ENCODE measurements around the gene AVPR2.

The AVPR2 gene

DNA sequence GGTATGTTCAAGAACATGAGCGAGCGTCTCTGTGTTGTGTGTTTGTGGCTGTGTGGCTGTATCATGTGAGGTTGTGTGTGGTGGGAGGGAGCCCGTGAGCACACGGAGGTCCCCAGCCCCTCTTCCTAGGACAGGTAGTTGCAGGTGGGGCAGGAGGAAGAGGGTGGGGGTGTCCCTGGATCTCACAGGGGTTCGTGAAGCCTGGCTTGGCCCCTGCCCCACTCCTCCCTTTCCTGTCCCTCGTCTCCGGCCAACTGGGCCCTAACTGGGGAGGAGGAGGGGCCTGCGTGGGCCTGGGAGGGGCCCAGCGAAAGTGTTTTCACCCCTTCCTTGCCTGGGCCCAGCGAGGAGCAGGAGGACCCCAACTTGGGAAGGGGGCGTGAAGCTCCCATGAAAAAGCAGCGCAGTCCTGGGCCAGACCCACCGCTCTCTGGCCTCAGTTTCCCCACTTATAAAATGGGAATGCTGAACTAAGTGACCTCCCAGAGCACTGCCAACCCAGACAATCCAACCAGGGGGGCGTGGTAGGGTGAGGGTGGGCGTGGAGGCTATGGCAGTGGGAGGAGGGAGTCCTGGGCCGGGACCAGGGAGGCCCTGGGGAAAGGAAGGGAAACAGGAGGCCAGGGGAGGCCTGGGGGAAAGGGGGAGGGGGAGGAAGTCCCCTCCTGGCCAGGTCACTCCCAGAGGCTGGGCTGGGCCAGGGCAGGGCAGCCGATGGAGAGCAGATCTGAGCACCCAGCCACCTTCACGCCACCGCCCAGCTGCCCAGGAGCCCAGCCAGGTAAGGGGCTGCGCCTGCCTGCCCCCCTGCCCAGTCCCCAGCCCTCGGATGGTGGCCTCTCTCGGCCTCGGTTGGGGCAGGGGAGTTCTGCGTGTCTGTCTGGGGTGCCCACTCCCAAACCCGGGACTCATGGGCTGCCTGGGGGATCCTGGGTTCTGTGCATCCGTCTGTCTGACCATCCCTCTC is at the start of gene AVPR2:
TSS of gene AVPR2 (plus strand) at position 683 of the 967 bp plus-strand sequence. CDS start 473 bp downstream, outside the sequence.
- TF ChIP-seq, protein P1, sequence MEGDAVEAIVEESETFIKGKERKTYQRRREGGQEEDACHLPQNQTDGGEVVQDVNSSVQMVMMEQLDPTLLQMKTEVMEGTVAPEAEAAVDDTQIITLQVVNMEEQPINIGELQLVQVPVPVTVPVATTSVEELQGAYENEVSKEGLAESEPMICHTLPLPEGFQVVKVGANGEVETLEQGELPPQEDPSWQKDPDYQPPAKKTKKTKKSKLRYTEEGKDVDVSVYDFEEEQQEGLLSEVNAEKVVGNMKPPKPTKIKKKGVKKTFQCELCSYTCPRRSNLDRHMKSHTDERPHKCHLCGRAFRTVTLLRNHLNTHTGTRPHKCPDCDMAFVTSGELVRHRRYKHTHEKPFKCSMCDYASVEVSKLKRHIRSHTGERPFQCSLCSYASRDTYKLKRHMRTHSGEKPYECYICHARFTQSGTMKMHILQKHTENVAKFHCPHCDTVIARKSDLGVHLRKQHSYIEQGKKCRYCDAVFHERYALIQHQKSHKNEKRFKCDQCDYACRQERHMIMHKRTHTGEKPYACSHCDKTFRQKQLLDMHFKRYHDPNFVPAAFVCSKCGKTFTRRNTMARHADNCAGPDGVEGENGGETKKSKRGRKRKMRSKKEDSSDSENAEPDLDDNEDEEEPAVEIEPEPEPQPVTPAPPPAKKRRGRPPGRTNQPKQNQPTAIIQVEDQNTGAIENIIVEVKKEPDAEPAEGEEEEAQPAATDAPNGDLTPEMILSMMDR (conservative IDR thresholded peaks at IDR 0.05; ENCODE audit: low read depth, low read length), result no peak
- no peak within 1 kb of the TSS for H3K4me3 ChIP-seq (ENCODE audit: low read length)
- DNase-seq (ENCODE audit: low read depth), result no peak

DNA sequence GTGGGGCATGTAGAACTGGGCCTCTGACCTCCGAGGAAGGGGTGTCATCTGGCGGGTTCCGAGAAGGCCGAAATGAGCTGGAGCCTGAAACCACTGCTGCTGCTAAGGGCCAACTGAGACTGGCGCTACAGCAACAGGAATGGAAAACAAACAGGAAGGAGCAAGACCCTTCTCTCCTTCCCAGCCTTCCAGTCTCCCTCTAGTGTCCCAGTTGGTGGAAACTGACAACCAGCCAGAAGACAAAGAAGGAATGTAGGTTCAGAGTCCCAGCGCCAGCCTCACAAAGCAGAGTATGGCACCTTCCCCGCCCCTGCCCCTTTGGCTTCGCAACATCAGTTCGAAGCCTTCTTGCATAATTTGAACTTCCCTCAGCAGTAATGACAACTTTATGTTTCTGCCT is 49.8 kb upstream of the AVPR2 start:
- H3K4me3 ChIP-seq (ENCODE audit: low read length), result no peak overlapping the region
- DNase-seq (ENCODE audit: low read depth), result no peak
- TF ChIP-seq, protein P1 (conservative IDR thresholded peaks at IDR 0.05; ENCODE audit: low read depth, low read length), result no peak

DNA sequence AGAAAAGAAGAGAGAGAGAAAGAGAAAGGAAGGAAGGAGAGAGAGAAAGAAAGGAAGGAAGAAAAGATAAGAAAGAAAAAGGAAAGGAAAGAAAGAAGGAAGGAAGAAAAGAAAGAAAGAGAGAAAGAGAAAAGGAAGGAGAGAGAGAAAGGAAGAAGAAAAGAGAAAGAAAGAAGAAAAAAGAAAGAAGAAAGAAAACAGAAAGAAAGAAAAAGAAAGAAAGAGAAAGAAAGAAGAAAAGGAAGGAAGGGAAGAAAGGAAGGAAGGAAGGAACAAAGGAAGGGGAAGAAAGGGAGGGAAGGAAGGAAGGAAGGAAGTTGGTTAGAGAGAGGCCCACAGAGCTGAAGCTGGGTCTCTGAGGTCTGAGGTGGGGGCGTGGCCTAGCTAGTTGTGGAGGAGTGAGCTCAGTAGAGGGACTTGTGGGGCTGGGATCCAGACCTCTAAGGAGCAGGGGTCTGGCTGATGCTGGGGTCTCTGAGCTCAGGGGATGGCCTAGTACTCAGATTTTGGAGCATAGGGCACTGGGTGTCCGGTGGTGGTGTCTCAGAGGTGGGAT is 47.0 kb upstream of the AVPR2 start:
- DNase-seq (ENCODE audit: low read depth), result no peak
- TF ChIP-seq, protein P1 (conservative IDR thresholded peaks at IDR 0.05; ENCODE audit: low read depth, low read length), result no peak
- no peak overlapping the region for H3K4me3 ChIP-seq (ENCODE audit: low read length)

- DNase-seq (ENCODE audit: low read depth), result no peak
- no peak overlapping the region for H3K4me3 ChIP-seq (ENCODE audit: low read length)
- TF ChIP-seq, protein P1 (conservative IDR thresholded peaks at IDR 0.05; ENCODE audit: low read depth, low read length), result no peak
Measured at GRCh38 chrX:153861151-153861550, 43.3 kb upstream of the AVPR2 start.

DNA sequence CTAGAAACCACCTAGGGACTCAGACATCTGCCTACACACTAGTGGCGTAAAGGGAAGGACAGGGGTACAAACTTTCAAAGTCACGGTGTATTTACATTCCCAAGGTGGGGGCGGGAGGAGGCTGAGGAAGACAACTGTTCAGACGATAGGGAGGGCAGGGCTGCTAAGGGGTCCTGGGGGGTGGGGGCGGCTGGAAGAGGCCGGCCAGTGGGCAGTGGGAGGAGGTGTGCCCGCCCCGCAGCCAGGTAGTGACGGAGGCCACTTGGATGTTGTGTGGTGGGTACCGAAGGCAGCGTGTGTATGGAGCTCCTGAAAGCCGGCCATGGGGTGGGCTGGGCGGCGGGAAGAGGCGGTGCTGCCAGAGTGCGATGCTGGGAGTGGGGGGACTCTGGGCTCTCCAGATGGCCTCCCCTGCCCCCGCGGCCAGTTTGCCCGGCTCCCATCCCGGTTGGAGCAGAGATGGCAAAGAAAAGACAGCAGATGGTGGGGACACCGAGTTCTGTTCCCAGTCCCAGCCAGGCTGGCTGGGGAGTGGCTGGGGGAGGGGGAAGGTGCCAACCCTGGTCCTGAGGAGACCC is 42.7 kb upstream of the AVPR2 start:
- DNase-seq (ENCODE audit: low read depth), result no peak
- TF ChIP-seq, protein P1 (conservative IDR thresholded peaks at IDR 0.05; ENCODE audit: low read depth, low read length), result no peak
- no peak overlapping the region for H3K4me3 ChIP-seq (ENCODE audit: low read length)

DNA sequence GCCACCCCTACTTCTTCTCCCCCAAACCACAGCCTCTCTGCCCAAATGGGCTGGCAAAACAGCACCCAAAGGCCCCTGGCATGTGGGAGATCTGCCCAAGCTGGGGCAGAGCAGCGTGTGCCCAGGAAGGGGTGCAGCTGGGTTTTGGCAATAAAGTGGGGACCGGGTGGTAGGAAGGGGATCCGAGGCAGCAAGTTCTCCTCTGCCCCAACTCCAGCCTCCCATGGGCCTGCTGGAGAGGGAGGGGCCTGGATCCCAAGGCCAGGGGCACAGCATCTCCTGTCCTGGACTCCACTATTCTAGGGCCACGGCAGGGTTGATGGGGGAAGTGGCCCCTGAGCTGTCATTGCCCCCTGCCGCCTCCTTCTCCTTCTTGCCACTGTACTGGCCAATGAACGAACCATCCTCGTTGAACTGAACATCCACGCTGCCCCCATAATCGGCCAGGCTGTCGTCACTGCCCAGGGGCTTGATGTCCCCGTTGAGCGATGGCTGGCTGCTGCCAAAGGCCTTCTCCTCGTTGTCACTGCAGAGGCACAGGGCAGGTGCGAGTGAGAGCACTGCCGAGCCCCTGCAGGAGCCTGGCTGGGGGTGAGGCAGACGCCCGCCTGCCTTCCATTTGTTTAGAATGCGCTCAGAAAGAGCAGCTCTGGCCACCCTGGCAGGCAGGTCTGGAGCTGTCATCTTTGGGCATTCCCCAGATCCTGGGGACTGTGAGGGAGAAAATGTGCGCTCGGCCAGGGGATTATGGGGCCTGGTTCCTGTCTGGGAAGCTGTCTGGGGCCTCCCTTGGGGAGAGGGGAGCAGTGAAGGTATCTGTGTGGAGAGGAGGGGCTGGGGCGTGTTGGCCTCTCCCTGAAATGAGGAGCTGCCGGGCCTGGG is 41.9 kb upstream of the AVPR2 start:
- no peak for DNase-seq (ENCODE audit: low read depth)
- H3K4me3 ChIP-seq (ENCODE audit: low read length), result no peak overlapping the region
- TF ChIP-seq, protein P1 (conservative IDR thresholded peaks at IDR 0.05; ENCODE audit: low read depth, low read length), result no peak

Measured in retinal pigment epithelial cell (primary cell).